GM18870 (cell line): Measurements from ENCODE around the gene CDH20.

Experiments used
- ATAC-seq: cut with Tn5 transposase; IDR thresholded peaks from one replicate; pipeline ENCODE4 v1.9.1; 2021; ENCODE audit warnings: moderate library complexity; ENCODE audit not compliant: unreplicated experiment

The CDH20 gene

GRCh38 chr18:61333271-61333745 lies at the start of gene CDH20:
TSS of gene CDH20 (plus strand) at chr18:61333430.
- no peak for ATAC-seq

- ATAC-seq, result no peak
These were observed 49.2 kb upstream of the CDH20 start for GRCh38 chr18:61284039-61284438.

- ATAC-seq, result no peak
These were observed 47.5 kb upstream of the CDH20 start for GRCh38 chr18:61285777-61286176.

GRCh38 chr18:61286867-61287266 lies 46.4 kb upstream of the CDH20 start:
- no peak for ATAC-seq

DNA sequence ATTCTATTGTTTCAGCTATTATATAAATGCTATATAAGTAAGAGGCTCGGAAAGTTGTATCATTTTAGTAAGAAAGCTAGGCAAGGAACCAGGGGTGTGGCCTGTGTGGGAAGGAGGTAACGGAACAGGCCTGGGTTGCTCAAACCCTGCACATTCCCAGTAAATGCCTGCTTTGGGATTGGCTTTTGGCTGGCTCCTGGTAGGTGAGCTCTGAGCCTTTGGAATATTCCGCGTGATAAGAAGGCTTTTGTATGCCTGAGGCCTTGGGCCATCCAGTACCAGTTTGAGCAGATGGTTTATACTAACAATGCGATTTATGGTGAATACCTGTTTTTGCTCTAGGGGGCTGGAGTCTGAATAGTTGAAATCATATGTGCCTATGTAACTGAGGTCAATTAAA lies 42.6 kb upstream of the CDH20 start:
- no peak for ATAC-seq

DNA sequence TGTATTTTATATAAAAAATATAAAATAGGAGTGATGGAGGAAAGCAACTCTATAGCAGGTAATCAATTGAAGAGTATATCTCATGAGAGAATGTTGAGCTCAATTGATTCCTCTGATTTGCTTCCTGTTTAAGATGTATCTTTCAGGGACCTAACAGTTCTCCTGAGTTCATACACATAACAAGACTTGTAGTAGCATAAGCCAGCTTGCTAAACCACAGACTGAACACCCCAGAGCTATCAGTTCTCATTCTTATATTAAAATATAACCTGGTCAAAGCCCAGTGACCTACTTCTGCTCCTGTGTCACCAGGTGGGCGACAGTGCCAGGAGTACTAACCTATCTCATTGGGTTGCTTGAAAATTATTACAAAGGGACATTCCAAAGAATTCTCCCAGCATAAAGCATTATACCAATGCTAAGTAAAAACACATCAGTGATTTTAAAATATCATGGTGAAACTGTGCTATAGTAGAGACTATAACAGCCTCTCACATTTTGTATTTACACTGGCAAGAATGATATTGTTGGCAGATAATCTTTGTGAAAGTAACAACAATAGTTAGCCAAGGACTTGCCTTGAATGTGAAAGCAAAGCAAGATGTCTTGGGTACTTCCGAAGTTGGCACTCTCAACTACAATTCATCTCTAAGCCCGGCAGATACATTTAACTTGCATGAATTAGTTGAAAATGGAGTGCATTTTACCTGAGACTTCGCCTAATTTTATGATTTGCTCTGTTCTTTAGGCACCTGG lies 40.8 kb upstream of the CDH20 start:
- no peak for ATAC-seq

DNA sequence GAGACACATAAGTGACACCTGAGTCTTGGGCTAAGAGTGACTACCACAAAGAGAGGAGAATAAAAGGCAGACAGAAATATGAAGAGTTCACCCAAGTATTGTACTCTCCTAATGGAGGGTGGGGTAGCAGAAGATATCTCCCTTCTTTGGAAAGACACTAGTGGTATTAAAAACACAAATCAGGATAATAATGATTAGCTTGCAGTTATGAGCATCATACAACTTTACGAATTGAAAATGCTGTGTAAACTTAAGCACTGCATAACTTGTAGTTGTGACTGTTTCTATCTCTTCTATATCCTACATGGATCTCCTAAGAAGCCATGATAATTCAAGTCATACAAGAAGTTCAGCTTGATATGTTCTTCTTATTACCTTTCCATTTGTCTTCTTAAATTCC lies 38.1 kb upstream of the CDH20 start:
- no peak for ATAC-seq

GRCh38 chr18:61308004-61308403 lies 25.2 kb upstream of the CDH20 start:
- ATAC-seq, result no peak

DNA sequence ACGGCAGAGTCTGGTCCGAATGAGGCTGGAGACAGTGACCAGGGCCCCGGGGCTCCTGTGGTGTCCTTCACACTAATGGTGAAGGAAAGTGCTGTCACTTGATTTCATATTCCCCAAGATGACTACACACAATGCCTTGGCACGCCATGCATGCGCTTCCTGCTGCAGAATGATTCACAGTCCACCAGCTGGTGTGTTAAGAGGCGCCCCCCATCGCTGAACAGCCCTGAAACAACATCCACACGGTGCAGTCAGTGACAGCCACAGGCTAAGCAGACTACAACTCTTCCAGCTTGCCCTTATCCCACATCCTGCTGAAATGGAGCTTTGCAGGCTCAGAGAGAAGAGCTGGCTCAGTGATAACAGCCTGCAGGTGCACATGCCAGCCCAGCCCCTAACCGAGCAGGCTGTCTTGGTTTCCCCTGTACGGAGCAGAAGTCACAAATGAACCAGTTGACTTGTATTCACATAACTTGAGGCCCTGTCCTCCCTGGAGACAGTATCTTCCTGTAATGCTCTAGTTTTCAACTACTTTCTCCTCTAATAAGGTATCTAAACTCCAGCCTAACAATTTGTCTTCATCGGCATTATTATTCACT lies 24.3 kb upstream of the CDH20 start:
- ATAC-seq, result no peak

DNA sequence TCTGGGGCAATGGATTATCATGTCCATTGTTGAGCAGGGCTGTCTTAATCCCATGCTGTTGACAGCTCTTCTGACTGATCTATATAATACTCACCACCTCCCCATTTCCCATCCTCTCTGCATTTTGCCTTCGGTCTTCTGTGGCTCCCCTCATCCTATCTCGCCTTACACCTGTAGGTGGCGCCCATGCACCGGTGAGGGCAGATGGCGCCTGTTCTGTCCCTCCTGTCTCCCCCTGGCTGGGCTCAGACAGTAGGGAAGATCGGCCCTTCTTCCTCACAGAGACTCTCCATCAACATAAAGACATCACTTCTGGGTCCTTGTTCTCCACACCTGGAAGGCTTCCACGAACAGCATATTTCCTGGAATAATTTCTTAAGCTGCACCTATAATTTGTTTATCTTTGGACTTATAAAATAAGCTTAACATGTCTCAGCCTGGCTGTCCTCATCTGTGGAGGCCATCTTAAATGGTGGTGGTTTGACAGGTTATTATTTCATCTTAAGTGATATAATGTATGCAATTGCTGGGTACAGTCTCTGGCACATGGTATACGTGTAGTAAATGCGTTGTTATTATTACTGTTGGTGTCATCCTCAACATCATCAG lies 10.9 kb upstream of the CDH20 start:
- peak; percentile 86 for ATAC-seq

DNA sequence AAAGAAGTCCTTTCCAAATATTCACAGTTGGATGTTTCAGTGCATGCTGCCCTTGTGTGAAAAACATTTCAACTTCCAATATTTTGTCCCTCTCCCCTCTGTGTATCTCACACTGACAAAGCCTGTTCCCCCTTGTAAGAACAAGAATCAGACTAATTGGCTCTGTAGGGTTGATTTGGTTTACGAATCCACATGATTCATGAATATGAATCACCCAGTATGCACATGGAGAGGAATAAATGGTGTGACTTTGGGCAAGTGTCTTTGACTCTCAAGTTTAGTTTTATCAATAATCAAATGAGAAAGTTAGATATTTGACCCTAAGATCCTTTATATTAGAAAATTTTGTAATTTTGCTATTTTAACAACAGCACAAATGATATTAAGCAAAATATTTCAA lies 9.3 kb upstream of the CDH20 start:
- ATAC-seq, result no peak

GRCh38 chr18:61326407-61326806 lies 6.8 kb upstream of the CDH20 start:
- no peak for ATAC-seq

DNA sequence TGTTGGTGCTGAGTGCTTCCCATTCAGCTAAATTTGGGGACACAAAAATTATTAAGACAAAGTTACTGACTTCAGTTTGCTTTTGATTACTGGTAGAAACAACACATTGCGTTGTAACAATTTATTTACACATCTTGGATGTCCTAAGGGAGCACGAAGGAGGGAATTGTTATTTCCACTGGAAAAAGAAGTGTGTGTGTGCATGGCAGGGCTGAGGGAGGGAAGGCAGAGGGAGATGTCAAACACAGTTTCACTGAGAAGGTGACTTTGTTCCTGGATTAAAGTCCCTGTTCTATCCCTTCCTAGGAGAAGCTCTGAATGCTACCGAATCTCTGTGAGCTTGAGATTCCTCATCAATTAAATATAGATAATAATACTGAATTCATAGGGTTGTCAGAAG lies 3.8 kb upstream of the CDH20 start:
- ATAC-seq, result no peak

GRCh38 chr18:61331051-61331450 lies 2.2 kb upstream of the CDH20 start:
- ATAC-seq, result no peak

- ATAC-seq, result no peak
These were observed 688 bp downstream of the CDH20 start for GRCh38 chr18:61333746-61334490.

GRCh38 chr18:61334491-61334850 lies 1.2 kb downstream of the CDH20 start:
- no peak for ATAC-seq

GRCh38 chr18:61334951-61335683 lies 1.9 kb downstream of the CDH20 start:
- ATAC-seq, result no peak

DNA sequence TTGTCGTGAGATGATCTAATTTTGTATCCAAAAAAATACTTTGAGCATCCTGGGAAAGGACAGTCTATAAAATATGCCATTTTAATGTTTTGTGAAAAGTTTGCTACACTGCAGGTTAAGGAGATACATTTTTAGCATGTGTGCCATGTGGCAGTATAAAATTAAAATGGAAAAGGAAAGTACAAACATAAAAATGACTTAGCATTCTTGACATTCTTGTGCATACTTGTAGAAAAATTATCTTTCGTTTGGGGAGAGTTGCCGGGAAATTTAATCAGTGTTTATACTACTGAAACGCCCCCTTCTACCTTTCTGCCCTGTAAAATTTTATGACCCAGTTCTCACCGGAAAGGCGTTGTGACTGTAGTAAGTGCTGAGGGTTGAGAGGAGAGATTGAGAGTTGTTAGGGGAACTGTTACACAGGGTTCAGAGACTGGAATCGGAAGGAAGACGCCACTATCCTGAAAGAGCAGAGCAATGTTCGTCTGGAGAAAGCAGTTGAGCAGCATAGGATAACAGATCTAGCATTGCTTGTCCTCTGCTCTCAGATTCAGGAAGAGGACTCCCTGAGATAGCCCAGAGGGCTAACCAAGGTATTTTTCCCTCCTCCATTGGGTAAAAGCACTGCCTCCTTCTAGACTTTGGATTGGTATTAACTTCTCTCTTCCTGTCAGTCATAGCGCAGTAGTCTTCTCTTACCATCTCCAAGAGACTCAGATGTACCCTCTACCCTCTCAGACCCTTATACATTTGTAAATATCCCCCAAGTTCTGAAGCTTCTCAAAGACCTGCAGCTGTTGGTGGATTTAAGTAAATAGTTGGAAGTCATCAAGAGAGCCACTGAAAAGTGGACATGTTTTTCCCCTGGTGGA lies 2.7 kb downstream of the CDH20 start:
- ATAC-seq, result no peak

GRCh38 chr18:61336766-61337165 lies 3.5 kb downstream of the CDH20 start:
- no peak for ATAC-seq

GRCh38 chr18:61337527-61337926 lies 4.3 kb downstream of the CDH20 start:
- ATAC-seq, result no peak
